T-helper 1 cell treated with Interleukin-12 subunit alpha and Interleukin-12 subunit beta and Interleukin-4 antibody, amounts not matched to agents 30 ng/mL and 1 ng/mL, for 36 hours (primary cell): ENCODE results near the gene PTPRG. TPM values are rescaled to one million over a fixed set of nuclear protein-coding genes. Genes with fewer than 3 reads are reported as not detected.

Experiments
- intact Hi-C: fragments of 100-400 bp; cut with micrococcal nuclease; formaldehyde crosslinking; loops from one replicate; pipeline ENCODE4 v1.15.1; 2024
- total RNA-seq: library from RNA; stranded (reverse); gene quantifications from 2 replicates; pipeline ENCODE4 v1.2.3, GENCODE V29; 2022

Gene PTPRG
- total RNA-seq, 1 donor from 2014 or later, result 2.5 TPM

DNA sequence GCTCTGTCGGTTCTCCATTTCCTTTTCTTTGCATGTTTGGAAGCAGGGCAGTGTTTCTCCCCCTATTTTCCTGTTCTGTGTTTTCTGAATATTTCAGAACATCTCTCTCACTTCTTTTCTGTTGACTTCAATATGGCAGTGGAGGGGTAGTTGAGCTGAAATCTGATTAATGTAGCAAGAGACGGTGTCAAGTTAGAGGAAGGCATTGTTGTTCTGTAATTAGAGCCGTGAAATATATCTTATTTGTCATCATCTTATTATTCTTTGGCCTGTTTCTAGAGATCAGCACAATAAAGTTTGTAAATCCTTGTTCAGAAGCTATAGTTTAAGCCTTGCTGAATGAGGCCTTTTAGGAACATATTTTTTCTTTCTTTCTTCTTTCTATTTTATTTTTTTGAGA, 353.9 kb downstream of the PTPRG start:
- intact Hi-C loops, result no loop called here

- intact Hi-C loops, result no loop called here
These were observed 358.0 kb downstream of the PTPRG start for GRCh38 chr3:61919371-61919770.

DNA sequence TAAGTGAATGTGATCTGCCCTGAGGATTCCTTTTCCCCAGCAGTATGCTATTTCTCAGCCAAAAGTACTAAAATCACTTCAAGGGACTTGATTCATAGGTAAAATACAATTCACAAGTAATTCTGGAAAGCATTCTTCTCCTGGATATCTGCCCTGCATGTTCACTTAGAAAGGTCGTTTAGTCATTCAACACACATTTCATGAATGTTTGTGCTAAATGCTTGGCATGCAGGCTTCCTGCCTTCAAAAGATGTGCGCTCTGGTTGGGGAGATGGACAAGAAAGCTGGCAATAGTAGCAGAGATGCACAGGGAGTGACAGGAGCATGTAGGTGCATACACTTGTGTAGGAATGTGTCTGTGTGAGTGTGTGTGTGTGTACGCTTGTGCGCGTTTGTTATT, 360.7 kb downstream of the PTPRG start:
- intact Hi-C loops, result no loop called here

- intact Hi-C loops, result no loop called here
These were observed 362.8 kb downstream of the PTPRG start for GRCh38 chr3:61924090-61924735.

GRCh38 chr3:61924991-61925390, 363.6 kb downstream of the PTPRG start:
- intact Hi-C loops, result no loop called here

DNA sequence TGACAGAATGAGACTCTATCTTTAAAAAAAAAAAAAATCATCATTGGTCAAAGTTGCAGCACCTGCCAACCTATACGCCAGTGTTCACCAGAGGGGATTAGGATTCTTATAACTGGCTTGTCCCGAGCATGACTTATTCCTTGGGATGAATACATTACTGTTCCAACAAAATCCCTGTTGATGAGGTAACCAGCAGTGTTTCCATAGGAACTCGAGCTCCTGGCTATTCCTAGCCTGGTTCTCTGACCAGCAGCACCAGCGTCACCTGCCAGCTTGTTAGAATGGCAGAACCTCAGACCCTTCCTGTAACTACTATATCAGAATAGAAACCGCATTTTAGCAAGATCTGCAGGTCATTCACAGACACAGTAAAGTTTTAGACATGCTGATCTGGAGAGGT, 364.4 kb downstream of the PTPRG start:
- intact Hi-C loops, result no loop called here

- intact Hi-C loops, result no loop called here
These were observed 365.6 kb downstream of the PTPRG start for GRCh38 chr3:61926923-61927322.

- intact Hi-C loops, result no loop called here
These were observed 366.0 kb downstream of the PTPRG start for GRCh38 chr3:61927332-61927731.

- intact Hi-C loops, result no loop called here
These were observed 366.7 kb downstream of the PTPRG start for GRCh38 chr3:61928039-61928438.

DNA sequence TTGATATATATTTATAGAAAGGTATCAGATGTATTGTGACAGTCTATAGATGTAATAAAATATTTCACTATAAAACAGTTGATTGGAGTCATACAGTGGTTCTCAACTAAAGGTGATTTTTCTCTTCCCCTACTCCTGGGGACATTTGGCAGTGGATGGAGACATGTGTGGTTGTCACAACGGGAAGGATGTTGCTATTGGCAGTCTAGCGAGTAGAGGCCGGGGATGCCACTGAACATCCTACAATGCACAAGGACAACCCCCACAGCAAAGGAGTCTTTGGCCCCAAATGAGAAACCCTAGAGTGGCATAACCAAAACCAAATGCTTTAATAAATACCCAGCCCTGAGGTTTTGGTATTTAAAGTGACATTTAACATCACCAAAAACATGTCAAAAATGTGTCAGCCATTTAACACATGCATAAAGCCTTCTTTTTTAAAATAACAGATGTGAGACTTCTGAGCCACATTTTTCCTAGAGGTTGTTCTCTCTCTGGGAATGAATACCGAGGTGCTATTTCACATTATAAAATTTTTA, 367.5 kb downstream of the PTPRG start:
- intact Hi-C loops, result no loop called here

GRCh38 chr3:61929617-61930016, 368.2 kb downstream of the PTPRG start:
- intact Hi-C loops, result no loop called here

DNA sequence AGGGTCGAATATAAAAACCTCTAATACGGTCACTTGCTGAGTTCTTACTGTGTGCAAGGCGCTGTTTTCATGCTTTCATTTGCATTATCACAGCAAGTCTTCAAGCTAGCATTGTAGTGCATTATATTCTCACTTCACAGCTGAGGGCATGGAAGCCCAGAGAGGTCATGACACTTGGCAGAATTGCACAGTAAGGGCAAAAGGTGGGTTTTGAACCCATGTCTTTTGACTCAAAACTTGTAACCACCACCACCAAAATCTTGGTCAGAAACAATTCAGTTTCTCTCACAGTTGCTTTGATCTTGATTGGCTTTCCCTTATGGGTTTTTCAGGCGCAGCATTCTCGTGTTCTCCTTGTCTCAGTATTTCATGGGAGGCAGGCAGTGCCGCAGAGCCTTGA, 371.1 kb downstream of the PTPRG start:
- intact Hi-C loops, result no loop called here

DNA sequence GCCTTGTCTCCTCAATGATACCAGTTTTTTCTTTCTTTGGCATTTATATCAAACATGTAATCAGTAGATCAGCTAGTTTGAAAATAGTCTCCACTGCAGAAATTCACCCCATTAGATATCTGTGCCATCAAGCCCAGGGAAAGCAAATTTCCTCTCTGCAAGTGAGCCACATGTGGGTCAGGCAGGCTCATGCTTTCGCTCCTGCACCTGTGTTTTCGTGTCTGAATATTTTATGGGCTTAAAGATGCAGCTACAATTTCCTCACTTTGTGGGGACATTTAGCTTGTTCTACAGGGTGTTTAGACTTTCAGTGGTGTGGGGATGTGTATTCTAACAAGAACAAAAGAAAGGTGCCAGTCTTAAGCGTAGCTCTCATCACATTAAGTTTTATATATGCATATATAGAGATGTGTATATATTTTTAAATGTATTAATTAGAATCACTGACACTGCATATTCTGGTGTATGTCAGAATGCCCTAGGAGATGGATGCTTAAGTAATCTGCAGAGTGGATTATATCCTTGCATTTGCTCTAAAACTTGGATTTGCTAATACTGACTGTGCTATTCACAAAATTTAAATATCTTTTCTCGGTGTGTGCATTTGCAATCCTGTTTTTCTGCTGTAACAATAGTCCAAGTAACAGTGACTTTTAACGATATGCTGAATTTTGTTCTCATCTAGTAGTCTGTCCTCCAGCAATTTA, 372.6 kb downstream of the PTPRG start:
- intact Hi-C loops, result no loop called here

DNA sequence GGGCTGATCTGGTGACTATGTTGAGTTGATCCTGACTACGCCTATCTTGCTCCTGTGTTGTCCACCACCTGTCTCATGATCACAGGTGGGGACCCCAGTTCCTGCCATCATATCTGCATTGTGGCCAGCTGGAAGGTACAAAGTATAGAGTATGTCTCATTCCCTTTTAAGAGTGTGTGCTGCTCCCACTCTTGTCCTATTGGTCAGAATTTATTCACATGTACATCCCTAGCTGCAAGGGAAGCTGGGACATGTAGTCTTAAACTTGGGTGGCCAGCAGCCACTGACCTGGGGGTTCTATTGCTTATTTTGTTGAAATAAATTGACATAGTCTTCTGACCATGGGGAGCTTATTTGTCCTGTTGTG, 373.1 kb downstream of the PTPRG start:
- intact Hi-C loops, result no loop called here

- intact Hi-C loops, result loop anchor here (1.0 kb wide), 2 partner anchors 252 to 372 kb away; no protein-coding TSS in a partner anchor
These were observed 374.4 kb downstream of the PTPRG start for GRCh38 chr3:61935814-61936213.

- intact Hi-C loops, result loop anchor here (1.0 kb wide), 2 partner anchors 252 to 372 kb away; no protein-coding TSS in a partner anchor
These were observed 375.1 kb downstream of the PTPRG start for GRCh38 chr3:61936344-61936937.

DNA sequence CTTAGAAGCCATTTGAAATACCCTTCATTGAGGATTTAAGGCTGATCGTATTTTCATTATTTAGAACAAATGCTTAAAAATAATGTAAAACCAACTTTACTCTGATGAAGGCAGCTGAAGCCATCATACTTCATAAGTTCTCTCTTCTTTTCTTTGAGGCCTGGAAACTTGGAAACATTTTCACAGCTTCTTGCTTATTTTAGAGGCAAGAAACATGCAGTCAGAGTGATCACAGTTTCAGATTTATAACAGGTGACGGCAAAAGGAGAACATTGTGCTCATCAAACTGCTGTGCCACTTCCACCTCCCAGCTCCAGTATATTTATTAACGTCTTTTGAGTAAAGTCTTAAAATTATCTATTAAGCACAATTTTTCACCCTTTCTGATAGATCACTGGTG, 376.1 kb downstream of the PTPRG start:
- intact Hi-C loops, result no loop called here

GRCh38 chr3:61938878-61939549, 377.6 kb downstream of the PTPRG start:
- intact Hi-C loops, result no loop called here

- intact Hi-C loops, result no loop called here
These were observed 378.9 kb downstream of the PTPRG start for GRCh38 chr3:61940236-61940635.

- intact Hi-C loops, result no loop called here
These were observed 382.6 kb downstream of the PTPRG start for GRCh38 chr3:61943975-61944374.

DNA sequence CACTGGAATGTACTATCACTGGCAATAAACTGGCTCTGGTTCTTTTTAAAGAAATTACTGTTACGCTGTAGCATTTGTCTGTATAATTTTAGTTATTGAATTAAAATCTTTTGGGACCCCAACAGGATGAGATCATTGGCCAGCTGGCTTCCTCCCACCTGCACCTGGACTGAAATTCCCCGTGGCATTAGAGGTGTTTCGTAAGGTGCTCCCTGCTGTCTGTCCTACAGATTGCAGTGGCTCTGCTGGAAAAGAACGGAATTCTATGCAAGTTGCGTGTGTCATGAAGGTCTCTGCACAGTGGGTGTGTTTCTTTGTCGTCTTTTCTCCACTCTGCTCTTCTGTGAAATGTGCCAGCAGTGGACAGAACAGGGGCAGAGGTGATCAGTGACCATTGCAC, 383.4 kb downstream of the PTPRG start:
- intact Hi-C loops, result no loop called here

DNA sequence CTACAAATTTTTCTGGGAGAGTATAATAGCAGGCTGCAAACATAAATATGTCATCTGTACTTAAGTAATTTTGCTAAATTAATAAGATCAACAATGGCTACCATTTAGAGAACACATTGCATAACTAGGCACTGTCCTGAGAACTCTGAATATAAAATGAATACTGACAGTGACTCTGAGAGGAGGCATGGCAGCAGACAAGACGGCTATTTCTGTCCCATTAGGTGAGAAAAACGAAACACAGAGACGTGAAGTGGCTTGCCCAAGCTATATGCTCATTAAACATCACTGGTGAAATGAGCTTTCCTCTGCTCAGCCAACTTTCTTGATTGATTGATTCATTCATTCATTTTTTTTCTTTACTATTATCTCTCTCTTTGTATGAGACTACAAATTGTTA, 384.3 kb downstream of the PTPRG start:
- intact Hi-C loops, result no loop called here
